HG02973 (cell line): Measurements from ENCODE around the gene RFTN1.

ENCODE experiments used
- ATAC-seq: cut with Tn5 transposase; IDR thresholded peaks from one replicate; pipeline ENCODE4 v1.9.1; 2021; ENCODE audit warnings: moderate library complexity; ENCODE audit not compliant: unreplicated experiment

RFTN1 gene

DNA sequence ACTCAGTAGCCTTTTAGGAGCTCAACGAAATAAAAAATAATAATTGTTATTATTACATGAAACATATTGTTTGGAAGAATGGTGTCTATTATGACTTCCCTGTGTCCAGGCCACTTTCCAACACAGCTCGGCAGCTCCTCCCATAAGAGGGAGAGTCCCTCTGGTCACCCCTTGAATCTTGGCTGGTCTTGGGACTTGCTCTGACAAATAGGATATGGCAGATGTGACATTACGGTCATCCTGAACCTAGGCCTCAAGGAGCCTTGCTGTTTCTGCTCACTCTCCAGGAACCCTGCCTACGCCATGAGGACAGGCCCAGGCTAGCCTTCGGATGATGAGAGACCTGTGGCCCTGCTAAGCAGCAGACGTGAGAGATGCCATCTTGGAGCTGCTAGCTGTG lies 176.7 kb downstream of the RFTN1 start:
- no peak for ATAC-seq

GRCh38 chr3:16335772-16336645 lies 177.5 kb downstream of the RFTN1 start:
- no peak for ATAC-seq

- ATAC-seq, result no peak
These were observed 178.2 kb downstream of the RFTN1 start for GRCh38 chr3:16335333-16335732.

- ATAC-seq, result no peak
These were observed 178.6 kb downstream of the RFTN1 start for GRCh38 chr3:16334909-16335308.

DNA sequence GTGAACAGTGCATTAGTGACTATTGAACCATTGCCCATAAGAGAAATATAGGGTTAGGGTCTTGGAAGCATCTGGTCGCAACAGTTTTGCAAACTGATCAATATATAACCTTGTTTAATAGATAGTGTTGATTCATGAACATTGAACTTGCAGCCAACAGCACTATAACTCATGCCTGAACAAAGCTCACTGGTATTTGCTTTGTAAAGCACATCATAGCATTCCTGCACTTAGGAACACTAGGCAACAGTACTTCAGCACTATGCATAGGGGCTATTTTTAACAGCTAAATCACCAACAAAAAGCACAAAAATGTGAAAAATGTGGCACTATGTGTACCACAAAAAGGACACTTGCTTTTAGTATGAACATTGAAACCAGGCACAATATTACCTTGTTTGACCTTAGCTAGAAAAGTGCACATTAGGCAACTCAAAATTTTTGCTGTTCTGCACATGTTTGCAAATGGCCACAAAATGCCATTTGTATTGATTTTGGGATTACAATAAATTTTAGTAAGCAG lies 180.5 kb downstream of the RFTN1 start:
- no peak for ATAC-seq

GRCh38 chr3:16331319-16331883 lies 182.1 kb downstream of the RFTN1 start:
- no peak for ATAC-seq

GRCh38 chr3:16330351-16330750 lies 183.1 kb downstream of the RFTN1 start:
- ATAC-seq, result no peak

GRCh38 chr3:16329826-16330129 lies 183.7 kb downstream of the RFTN1 start:
- no peak for ATAC-seq

DNA sequence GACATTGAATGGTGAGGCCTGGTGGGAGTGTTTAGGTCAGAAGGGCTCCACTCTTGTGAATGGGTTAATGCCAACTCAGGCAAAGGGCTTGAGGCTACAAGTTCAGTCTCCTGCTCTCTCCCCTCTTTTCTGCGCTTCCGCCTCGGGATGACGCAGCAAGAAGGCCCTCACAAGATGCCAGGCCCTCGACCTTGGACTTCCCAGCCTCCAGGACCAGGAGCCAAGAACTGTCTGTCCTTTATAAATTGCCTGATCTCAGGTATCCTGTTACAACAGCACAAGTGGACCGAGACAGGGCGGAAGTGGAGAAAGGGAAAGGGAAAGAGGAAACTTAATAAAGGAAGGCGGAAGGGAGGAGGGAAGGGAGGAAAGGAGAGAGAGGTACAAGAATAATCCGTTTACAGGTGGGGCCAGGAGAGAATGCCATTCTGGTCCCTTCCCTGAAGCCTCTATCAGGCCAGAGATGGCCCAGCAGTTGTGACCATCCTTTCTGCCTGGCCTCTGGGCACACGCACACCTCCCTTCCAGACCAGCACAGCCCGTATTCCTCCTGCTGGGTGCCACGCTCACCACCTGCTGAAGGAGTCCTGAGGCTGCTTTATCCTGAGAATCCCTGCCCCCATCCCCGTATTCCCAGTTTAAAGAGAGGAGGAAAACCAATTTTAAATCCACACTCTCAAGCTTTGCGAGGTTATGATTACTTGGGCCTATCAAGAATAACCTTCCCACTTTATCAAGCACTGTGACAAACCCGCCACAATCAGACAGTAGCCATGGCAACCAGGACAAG lies 184.3 kb downstream of the RFTN1 start:
- no peak for ATAC-seq

- ATAC-seq, result no peak
These were observed 185.4 kb downstream of the RFTN1 start for GRCh38 chr3:16328124-16328523.

DNA sequence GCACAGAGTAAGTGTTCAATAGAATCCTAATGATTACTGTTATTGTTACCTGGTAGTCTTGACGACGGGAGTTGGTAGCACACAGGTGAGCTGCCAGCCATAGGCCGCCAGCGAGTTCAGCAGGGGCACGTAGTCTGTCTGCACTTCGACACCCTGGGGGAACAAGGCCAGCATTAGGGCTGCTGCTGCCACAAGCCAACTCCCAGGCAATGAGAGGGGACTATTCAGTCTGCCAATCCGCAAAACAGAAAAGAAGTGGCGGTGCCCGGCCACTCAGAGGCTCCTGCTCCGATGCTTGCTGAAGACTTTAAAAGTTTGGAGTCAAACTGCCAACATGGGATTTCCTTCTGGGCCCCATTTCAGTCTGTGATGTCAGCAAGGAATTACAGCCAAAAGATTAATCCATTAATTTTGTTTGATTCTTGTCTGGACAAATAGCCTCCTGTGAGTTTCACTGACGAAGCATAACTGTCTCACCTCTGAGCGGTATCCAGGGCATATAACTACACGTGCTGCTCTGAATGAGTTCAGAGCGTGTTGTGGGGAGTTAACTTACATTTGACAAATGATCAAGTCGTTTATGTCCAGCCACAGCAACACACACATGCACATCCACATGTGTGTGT lies 186.7 kb downstream of the RFTN1 start:
- ATAC-seq, result no peak

DNA sequence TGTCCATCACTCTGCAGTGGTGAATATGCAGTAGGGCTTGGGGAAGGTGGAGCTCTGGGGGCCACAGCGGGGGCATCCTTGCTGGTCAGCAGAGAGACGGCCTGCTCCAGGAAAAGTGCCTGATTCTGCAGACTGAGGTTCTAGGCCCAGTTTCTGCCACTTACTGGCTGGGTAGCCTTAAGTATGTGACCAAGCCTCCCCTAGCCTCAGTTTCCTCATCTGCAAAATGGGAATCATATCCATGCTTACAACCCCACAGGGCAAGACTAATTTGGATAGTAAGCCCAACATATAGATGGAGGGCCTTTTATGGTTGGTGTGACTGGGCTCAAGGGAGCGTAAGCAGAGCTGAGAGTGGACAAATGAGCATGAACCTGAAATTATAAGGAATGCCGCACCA lies 187.6 kb downstream of the RFTN1 start:
- no peak for ATAC-seq

GRCh38 chr3:16323737-16324136 lies 189.8 kb downstream of the RFTN1 start:
- no peak for ATAC-seq

DNA sequence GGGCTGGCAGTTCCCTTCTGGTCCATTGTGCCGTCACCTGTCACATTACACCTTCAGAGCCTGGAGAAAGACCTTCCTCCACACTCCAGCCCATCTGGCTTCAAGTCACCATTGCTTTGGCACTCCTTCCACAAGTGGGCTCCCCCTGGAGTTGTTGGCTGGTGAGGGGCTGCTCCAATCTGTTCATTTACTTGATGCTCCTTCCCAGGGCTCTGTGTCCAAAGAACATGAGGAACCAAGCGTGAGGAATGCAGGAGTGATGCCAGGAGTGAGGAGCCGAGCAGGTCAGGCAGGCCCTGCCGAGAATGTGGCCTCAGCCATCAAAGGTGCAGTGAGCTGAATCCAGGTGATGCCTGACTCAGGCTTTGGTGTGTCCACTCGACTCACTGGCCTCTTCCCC lies 191.3 kb downstream of the RFTN1 start:
- no peak for ATAC-seq

DNA sequence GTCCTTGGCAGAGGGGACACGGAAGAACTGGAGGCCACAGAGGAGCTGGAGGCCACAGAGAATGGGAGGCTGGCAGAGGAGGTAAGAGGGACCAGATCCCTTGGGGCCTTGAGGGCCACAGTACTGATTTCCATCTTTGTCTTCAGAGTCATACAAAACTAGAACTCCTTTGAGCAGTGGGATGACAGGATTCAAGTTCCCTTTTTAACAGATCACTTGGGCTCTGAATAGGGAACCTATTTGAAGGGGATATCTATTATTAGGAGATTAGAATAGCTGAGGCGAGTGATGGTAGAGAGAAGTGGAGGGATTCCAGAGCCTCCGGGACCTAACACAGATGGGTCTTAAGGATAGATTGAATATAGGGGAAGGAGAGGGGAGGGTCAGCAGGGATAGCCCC lies 192.8 kb downstream of the RFTN1 start:
- ATAC-seq, result no peak

DNA sequence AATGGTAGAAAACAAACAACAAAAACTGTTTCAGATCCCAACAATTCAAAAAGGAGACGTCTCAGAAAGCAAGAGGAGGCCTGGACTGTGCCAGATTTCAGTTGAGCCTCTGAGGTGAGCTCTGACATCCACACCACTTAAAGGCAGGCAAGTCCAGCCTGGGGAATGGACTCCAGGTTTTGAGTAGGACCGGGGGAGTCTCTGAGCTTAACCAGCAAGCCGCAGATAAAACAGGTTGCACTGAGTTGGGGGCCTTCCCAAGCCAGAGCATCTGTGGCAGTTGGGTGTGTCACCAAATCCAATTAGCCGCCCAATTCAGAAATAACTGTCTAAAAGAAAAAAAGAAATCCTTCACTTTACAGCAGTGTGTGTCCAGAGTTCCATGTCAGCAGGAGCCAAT lies 193.8 kb downstream of the RFTN1 start:
- no peak for ATAC-seq

GRCh38 chr3:16319307-16319706 lies 194.2 kb downstream of the RFTN1 start:
- ATAC-seq, result no peak

- ATAC-seq, result no peak
These were observed 195.3 kb downstream of the RFTN1 start for GRCh38 chr3:16318176-16318575.

GRCh38 chr3:16317561-16317945 lies 195.9 kb downstream of the RFTN1 start:
- ATAC-seq, result no peak

GRCh38 chr3:16316847-16317560 lies 196.5 kb downstream of the RFTN1 start:
- ATAC-seq, result no peak

- no peak for ATAC-seq
These were observed 197.1 kb downstream of the RFTN1 start for GRCh38 chr3:16316396-16316795.
